8988T (cell line): ENCODE results near the gene SMAD2.
"Not testable (repeated sequence)": the region's sequence is repeated elsewhere in the genome, so short reads cannot be mapped to it uniquely, and the experiment has no call there.

Experiments
- DNase-seq: peaks from one replicate; pipeline ENCODE4 v3.0.0; 2011

SMAD2 gene

DNA sequence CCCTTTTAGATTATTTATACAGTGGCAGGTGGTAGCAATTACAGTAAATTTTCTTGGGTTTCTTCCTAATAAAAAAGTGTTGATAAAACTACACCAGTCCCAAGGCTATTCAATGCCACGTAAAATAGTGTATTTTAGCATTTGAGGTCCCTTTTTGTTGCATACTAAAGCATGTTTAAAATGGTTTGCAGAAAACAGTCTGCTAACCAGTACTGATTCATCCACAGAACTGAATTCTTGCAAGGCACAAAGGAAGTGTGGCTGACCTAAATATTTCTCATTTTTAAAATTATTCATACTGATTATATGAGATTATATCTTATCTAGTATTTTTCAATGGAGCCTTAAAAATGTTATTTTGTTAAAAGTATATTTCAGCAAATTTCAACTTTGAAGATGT, 98.1 kb downstream of the SMAD2 start:
- DNase-seq = no peak

DNA sequence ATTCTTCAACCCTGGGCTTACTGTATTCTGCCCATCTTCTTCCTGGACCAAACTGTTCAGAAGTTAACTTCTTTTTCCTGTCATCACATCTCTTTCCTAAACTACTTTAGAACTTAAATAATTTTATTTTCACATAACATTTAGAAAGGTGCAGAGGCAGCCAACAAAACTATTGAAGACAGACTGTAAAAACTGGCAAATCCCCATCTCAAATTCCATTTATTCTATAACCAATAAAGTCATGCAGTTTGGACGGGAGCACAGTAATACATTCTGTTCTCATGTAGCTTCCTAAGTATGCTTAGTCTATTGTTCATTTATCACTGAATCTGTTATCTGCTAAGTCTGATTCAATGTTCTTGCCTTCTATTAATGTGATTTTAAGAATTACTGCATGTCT, 99.1 kb downstream of the SMAD2 start:
- DNase-seq = no peak

DNA sequence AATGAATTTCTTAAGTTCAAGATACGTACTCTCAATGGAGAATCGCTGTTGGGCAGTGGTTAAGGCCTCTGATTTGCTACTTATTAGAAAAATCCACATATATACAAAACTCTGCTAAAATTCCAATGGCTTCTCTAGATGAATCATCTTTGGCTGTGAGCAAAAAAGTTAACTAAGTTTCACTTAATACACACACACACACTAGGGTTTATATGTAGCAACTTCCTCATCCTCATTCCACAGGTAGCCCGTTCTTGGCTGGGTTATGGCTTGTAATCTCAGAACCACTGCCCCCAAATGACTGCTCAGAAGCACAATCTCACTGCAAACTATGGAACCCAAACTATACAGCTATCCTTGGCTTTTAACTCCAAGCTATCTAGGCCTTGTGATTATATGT, 99.7 kb downstream of the SMAD2 start:
- no peak for DNase-seq

DNA sequence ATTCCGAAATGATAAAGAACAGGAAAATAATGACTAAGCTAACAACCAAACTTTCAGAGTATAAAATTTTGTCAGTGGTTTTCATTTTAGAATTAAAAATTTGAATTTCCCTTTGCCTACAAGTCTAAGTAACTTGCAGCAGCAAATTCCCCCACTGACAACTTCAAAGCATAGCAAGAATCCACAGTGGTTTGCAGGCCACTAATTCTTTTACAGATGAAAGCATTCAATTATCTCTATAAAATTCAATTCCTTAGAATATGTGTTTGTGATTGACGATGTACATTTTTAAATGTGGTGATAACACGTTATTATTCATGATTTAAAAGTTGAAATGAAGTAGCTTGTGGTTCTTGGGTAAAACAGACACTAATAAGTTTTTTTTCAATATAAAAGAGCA, 100.6 kb downstream of the SMAD2 start:
- DNase-seq = no peak

DNA sequence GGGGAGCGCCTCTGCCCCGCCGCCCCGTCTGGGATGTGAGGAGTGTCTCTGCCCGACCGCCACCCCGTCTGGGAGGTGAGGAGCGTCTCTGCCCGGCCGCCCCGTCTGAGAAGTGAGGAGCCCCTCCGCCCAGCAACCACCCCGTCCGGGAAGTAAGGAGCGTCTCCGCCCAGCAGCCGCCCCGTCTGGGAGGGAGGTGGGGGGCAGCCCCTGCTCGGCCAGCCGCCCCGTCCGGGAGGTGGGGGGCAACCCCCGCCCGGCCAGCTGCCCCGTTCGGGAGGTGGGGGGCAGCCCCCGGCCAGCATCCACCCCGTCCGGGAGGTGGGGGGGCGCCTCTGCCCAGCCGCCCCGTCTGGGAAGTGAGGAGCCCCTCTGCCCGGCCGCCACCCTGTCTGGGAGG, 102.4 kb downstream of the SMAD2 start:
- DNase-seq = not testable (repeated sequence)

DNA sequence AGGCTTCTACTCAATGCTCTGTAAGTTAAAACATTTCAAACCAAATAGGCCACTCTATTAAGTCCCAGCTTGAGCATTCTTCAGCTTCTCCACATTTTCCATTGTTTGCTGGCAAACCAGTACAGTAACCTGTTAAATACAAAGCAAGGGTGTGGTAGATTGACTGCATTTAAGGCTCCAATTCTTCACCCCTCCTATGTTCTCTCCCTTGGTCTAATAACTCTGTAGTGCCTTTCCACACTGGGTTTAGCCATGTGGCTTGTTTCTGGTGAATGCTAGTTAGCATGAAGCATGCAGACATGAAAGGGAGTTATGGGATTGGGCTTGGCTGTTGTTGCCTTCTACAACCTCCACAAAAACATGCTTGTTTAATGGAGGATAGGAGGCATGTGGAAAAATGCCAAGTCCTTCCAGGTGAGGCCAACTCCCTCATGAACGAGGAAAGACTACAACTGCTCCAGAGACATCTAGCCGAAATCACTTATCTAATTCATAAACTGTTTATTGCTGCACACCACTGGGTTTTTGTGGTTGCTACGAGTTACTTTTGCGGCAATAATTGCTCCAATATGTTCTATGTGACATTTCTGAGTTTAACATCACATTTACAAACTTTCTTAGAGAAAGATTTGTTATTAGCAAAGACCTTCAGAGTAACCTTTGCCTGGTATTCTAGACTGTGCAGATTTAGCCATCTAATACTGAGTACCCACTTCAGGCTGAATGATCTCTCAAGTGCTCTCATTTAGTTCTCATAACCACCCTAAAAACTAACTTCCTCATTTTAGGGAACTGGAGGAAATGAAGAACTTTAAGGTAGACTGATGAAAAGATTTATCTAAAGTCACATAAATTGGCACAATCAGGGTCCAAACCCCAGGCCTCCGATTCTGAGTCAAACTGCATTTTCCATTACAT, 104.0 kb downstream of the SMAD2 start:
- DNase-seq = no peak

DNA sequence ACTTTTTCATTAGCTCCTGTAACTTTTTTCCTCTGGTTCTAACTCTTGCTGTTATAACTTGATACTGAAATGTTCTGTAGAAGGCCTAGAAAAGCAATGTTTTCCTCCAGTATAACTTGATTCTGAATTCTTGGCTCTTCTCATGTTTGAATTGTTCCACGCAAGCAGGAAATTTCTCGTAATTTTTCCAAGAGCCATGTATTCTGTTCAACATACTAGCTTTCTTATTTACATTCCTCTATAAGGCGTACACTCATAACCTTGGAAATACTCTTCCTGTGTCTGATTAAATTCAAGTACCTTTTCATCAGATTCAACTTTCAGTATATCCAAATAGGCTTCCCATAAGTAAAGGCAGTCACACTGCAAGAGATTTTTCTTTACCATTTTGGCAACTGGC, 109.1 kb downstream of the SMAD2 start:
- DNase-seq = no peak

DNA sequence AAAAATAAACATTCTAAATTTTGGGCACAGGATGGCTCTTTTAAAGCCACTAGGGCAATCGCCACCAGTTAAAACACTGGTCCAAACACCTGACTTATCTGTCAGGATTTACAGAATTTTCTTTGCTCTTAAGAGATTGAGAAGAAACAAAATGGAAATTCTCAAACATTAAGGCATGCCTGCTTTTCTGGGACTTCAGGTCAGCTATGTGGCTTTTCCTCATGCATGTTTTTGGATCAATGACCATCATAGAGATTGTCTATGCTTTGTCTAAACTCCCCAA, 112.7 kb downstream of the SMAD2 start:
- DNase-seq = no peak

DNA sequence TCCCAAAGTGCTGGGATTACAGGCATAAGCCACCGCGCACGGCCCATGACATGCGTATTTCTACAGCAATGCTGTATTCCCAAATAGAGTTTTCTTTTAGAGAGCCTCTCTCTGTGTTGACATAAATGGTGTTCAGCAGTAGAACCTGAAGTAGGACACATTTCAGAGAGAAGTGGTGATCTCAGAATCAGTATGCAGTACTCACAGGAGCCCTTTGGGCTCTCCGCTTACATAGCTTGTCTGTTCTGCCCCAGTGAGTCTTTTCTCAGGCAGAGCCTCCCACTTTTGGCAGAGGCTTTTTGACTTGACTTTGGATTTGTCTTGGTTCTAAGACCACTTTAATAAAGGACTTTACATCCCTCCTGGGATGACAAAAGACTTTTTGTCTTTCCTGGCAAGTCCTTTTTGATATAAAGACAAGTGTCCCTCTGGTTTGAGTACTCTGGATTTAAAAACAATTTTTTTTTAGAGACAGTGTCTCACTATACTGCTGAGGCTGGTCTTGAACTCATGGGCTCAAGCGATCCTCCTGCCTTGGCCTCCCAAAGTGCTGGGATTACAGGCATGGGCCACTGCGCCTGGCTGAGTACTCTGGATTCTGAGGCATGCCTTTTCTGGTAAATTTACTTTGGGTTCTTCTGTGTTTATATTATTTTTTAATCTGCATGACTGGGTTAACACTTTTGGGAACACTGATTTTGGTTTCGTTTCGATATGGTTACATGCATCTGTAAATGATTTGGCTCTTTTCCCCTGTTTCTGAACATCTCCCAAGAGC, 113.3 kb downstream of the SMAD2 start:
- no peak for DNase-seq

DNA sequence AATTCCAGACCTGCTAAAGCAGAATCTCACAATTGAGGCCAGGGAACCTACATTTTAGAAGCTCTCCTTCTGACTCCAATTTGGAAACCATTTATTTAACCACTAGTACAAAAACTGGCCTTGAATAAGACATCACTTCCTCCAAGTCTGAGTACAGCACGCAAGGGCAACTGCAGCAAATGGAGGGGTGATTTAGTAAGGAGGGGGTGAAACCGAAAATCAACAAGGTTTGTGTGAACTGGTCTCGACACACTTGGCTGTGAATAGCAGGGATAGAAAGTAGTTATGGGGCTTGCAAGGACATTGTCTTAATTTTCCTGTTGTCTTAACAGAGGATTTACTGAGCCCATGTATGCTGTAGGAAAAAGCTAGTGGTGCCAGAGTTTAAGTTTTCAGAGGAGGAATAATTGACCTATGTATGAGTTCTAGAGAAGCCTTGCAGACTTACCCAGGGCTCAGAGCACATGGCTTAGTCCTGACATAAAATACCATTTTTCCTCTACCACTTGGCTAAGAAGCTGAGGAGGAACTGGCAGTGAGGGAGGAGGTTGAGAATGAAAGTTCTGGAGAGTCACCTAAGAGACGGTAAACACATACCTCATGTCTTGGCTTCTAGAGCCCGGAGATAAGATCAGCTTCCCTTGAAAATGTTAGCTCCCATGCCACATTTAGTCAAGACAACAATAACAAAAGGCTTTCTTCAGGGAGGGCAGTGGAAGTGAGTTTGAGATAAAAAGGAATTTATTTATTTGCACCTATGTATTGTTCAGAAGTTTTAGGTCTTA, 114.8 kb downstream of the SMAD2 start:
- no peak for DNase-seq

DNA sequence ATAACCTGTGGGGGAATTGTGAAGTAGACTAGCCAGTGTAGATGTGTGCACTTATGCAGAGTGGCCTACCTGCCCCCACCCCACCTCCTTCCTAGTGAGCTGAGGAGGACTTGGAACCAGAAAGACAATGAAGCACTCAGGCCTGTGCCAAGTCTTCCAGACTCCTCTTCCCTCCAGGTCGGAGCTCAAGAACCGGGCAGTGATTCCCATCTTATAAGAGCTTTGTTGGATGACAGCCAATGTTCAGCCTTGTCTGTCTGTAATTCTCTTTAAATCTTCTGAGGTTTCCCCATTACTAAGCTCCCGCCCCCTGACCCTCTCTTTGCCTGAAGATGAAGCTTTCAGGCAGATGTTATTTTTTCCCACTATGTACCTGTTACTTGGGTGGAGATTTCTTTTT, 121.0 kb downstream of the SMAD2 start:
- DNase-seq = no peak

DNA sequence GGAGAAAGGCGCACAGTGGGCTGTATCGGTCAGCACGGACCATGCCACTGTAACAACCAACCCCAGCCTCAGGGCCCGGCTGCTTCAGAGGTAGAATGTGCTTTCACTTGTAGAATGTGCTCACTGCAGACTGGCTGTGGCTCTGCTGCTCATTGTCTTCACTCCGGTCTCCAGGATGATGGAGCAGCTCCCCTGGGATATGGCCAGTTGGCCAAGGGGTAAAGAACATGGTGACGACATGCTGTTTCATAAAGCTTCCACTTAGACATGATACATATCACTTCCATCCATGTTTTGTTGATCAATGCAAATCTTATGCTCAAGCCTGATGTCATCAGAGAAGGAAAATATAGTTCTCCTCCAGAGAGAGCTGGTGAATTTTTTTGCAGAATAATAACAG, 127.7 kb downstream of the SMAD2 start:
- DNase-seq = no peak

DNA sequence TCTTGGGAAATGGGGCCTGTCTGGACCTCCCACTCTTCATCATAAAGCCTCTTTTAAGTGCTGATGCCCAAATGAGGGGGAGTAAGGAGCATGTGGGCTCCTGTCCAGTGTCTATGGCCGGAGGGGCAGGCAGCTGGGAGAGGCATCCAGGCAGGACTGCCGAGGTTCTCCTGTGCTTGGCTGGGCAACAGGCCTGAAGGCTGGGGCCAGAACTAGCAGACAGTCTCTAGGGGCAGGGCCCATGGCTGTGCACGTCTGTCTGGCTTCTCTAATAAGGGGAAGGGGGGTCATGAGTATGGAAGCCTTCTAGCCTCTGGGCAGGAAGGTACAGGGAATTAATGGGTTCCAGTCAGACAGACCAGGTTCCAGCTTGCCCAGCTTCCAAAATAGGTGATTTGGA, 128.6 kb downstream of the SMAD2 start:
- DNase-seq = no peak

DNA sequence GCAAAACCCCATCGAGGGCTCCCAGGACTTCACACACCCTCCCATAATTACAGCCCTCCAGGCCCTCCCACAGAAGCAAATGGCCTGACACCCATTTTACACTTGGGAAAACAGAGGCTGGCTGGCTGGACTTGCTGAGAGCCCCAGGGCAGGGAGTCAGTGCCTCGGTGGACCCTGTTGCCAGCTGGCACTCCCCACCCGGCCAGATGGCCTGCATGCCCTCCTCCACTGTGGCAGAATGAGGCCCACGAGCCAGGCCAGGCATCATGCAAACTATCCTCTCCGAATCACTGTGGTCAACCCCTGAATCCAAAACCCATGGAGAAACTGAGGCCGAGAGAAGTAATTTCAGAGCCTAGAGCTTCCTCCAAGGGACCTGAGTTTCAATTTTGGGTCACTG, 129.7 kb downstream of the SMAD2 start:
- no peak for DNase-seq

DNA sequence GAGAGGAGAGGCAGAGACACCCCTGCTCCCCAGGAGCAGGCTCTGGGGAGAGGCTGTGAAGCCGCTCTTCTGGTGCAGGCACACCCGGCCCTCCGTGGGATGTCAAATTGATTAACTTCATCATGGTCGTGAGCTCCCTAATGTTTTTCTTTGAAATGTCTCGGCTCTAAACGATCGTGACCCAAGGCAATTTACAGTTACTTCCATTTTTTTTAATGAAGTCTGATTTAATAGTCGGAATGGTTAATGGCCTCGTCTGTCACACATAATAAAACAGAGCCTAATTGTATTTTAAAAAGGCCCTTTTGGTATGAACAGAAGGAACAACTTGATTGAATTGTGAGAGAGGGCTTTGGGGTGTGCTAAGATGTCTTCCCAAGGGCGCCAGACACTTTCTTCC, 130.2 kb downstream of the SMAD2 start:
- no peak for DNase-seq

DNA sequence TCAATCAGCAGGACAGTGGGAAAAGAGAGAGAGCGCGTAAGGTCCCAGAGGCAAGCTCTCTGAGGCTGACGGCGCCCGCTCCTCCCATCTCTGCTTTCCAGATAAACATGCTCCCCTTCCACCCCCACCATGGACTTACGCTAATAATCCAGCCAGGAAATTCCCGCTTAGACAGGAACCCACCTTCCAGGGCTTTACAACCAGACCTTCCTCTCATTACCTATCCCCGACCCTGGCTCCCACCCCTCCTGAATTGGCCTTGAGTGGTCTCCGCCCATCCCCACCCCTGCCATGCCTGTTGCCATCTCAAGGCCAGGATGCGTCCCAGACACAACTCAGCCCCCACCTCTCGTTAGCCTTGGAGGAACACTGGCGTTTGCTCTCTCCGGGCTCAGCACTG, 131.1 kb downstream of the SMAD2 start:
- DNase-seq = no peak

DNA sequence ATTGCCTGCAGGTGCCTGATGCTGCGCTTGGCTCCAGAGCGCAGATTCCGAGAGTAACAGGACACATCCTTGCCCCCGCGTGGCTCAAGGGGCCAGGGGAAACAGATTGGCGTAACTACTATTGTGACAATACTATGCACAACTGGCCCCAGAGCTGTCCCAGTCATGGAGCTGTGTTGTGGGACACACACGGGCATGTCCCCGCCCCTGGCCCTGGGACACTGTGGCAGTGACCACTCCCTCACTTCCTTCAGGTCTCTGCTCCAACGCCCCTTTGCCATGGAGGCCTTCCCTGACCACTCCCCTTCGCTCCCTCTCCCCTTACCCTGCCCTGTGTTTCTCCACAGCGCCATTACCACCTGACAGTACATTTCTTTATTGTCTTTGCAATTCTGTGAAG, 132.1 kb downstream of the SMAD2 start:
- DNase-seq = no peak

DNA sequence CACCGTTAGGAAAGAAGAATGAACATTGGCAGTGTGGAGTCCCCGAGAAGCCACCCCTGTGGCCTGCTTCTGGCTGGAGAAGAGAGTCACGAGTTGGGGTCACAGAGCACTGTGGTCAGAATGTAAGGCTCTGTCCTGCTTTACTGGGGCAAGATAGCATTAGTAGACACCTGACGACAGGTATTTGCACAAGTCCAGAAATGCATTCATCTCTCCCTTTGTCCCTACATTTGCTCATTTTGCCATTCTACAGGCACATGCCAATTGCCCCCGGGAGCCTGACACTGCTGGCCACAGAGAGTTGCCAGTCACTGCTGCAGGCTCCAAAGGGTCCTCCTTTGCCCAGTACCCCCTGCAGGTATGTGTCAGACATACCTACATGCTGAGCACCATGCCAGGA, 133.3 kb downstream of the SMAD2 start:
- DNase-seq = no peak

DNA sequence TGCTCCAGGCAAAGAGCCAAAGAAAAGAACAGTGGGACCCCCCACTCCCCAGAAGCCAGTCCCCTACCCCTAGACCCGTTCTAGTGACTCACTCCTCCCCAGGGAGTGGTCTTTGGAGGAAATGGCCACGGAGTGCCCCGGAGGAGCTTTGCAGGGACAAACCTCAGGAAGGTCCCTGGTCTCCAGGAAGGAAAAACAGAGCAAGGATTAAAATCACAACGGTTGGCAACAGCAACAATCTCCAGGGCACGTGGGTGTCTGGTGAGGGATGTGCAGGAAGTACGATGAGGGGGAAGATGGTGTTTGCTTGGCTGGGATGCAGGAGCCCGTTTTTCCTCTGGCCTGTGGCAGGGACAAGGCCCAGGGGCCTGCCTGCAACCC, 135.0 kb downstream of the SMAD2 start:
- DNase-seq = no peak

DNA sequence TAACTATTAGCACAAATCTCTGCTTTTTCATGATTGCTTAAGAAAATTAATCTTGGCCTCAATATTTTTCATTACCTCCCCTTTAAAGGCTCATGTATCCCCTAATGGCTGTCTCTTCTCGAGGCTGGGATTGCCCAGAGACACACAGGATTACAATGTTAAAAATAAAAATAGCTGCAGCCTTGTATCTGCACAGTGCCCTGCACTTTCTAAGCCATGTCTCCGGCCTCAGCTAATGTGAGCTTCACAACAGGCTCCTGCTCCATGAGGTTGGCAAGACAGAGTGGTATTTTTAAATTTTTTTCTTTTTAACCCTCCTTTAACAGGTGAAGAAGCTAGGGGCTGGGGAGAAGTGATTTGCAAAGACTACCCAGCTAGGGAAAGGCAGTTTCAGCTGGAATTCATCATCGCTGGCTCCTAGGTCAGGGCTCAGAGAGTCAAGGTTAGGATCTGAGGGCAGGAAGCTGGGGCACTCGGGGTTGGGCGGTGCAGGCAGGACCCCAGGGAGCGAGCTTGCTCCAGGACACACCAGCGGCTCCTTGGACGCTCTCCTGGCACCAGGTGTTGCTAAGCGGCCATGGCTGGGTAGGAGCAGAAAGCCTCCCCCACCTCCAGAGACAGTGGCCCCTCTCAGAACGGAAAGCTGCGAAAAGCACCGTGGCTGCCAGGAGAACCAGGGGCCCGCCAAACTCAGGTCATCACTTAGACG, 135.6 kb downstream of the SMAD2 start:
- no peak for DNase-seq

DNA sequence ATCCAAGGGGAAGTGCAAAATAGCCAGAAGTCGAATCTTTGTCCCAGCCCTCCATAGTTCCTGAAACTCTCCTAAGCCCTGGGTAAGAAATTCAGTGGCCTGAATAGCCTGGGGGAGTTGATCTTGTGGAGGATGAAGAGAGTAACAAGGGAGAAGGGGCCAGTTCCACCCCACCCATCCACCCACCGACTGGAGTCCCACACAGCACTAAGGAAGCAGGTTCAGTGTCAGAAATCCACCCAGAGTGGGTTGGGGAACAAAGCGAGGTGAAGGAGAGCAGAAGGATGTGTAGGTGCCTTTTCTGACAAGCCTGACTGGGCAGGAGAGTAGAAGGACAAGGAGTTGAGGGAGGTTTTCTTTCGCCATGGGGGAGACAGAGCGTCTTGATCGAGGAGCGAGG, 136.8 kb downstream of the SMAD2 start:
- DNase-seq = no peak

DNA sequence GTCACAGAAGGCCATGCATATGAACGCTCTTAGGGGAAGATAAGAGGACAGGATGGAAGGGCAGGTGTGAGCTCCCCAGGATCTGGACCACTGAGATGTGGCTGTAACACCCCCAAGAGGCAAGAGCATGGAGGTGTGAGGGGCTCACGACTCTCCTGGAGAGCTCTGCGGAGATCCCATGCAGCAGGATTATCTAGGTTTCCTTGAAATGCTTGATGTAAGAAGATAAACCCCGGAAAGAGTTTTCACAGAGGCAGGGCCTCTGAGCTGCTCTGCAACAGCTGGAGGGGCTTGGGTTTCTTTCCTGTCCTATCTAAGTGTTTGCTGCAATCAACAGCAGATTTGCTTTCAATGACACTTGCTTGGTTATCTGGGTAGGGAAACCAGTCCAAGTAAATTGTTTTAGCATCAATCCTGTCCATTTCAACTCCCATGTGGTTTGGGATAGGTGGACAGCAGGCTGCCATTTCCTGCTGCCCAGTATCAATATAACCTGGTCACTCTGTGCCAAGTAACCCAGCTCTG, 138.9 kb downstream of the SMAD2 start:
- DNase-seq = no peak

DNA sequence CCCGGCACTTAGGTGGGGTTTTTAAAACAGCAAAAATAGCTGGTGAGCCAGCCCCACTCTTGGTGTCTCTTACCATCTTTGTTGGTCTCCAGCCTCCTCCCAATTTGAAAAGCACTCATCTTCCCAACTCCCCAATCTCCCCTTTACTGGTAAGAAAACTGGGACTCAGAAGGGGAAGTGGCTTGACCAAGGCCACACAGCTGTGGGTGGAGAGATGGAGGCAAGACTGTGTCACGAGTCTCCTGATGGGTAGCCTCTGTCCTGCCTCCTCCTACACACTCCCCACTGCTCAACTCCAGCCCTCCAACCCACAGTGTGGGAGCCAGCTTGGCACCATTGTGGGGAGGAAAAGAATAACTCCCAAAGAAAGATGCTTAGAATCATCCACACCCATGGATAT, 140.4 kb downstream of the SMAD2 start:
- DNase-seq = no peak
